Stimulated activated CD8-positive, alpha-beta memory T cell treated with anti-CD3 and anti-CD28 coated beads, Interleukin-15, amount 100 ng/mL, for 1 hour (primary cell): ENCODE results near the gene OSTM1.
"Not testable (repeated sequence)": the region's sequence is repeated elsewhere in the genome, so short reads cannot be mapped to it uniquely, and the experiment has no call there.

Experiments
- DNase-seq: peaks from one replicate; pipeline ENCODE4 v3.0.0-alpha.2; 2020; ENCODE audit warnings: low read depth

Gene OSTM1

DNA sequence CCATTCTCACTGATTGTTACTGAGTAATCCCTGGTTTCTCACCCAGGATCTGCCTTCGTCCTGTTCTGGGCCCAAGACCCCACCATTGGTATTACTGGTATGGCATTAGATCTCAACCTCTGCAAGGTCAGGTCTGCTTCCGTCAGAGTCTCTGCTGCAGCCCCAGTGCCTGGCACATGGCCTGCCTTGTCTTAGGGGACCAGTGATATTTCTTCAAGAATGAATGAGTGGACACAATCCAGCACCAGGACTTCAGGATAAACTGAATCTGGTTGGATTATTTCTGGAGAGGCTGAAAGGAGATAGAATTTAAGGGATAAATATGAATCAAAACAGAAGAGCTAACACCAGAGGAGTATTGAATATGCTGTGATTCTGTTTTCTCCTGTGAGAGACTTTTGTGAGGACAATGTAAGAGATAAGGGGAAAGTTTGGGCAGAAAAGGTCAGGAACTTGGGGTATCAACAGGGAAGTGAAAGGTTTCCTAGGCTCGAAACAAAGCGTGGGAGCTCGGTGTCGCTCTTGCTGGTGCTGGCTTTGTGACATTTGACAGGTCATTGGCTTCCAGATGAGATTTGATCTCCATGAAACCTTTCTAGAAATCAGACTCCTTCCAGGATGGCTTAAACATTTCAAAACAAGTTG is 53.9 kb downstream of the OSTM1 start:
- no peak for DNase-seq

DNA sequence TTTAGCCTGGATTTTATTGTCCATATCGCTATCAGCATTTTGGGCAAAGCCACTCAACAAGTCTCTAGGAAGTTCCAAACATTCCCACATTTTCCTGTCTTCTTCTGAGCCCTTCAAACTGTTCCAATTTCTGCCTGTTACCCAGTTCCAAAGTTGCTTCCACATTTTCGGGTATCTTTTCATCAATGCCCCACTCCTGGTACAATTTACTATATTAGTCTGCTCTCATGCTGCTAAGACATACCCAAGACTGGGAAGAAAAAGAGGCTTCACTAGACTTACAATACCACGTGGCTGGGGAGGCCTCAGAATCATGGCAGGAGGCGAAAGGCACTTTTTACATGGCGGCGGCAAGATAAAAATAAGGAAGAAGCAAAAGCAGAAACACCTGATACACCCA is 58.3 kb downstream of the OSTM1 start:
- not testable (repeated sequence) for DNase-seq

DNA sequence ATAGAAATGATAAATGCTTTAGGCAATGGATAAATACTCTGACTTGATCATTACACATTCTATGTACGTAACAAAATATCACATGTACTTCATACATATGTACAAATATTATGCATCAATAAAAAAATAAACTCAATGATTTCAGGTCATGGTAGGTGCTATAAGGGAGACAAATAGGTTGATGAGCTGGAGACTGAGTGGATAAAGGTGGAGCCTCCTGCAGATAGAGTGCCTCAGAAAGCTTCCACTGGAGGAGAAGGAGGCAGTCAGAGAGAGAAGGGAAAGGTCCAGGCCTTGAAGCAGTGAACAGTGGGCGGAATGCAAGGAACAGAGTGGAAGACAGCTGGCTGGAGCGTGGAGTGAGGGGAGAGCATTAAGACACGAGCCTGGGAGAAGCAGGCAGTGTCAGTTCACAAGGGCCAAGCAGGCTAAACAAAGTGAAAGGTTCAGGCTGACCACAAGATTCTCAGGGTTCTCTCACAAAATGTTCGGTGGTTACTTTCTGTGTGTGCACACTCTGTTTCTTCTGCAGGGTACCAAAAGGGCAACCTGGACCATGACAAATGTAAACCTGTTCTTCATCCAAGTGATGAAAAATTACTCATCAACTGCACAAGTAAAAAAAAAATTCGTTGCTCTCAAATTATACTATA is 60.6 kb downstream of the OSTM1 start:
- DNase-seq, result no peak

DNA sequence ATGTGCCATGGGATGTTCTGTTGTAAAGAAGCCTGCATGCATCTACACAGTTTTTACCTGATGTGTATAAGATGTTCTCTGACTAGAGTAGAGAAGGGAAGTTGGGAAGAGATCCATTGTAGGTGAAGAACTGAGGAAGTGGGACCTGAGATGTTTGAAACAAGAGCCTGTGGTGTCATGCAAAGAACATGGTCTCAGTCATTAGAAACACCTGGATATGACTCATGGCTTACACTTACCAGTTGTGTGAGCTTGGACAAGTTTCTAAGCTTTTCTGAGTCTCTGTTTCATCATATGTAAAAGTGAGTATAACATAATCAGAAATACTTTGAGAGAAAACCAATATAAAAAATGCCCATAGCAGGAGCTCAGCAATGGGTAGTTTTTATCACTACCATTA is 64.6 kb downstream of the OSTM1 start:
- DNase-seq, result no peak

DNA sequence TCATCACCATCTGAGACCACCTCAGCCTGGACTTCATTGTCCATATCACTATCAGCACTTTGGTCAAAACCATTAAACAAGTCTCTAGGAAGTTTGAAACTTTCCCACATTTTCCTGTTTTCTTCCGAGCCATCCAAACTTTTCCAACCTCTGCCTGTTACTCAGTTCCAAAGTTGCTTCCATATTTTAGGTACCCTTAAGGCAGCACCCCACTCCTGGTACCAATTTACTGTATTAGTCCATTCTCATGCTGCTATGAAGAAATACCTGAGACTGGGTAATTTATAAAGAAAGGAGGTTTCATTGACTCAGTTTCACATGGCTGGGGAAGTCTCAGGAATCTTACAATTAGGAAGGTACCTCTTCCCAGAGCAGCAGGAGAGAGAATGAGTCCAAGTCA is 65.3 kb downstream of the OSTM1 start:
- DNase-seq, result not testable (repeated sequence)

DNA sequence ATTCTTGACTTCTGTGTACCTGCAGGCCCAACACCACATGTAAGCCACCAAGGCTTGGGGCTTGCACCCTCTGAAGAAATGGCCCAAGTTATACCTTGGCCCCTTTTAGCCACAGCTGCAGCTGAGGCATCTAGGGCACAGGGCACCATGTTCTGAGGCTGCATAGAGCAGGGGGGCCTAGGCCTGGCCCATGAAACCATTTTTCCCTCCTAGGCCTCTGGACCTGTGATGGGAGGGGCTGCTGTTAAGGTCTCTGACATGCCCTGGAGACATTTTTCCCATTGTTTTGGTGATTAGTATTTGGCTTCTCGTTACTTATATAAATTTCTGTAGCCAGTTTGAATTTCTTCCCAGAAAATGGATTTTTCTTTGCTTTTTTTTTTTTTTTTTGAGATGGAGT is 66.2 kb downstream of the OSTM1 start:
- no peak for DNase-seq

DNA sequence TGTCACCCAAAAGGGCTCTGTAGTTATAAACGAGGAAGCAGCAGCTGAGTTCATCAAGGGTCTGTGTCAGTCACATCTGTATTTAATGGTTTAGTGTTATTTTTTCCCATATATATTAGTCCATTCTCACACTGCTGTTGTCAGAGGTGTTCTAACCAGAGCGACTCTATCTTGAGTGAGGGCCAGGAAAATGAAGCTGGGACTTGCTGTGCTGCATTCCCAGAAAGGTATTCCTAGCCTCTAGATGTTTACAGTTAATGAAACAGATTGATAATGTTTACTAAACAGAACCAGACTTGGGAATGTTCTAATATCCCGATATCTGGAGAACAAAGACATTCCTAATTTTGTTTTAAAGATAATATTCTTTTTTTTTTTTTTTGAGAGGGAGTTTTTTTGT is 68.6 kb downstream of the OSTM1 start:
- DNase-seq, result no peak

DNA sequence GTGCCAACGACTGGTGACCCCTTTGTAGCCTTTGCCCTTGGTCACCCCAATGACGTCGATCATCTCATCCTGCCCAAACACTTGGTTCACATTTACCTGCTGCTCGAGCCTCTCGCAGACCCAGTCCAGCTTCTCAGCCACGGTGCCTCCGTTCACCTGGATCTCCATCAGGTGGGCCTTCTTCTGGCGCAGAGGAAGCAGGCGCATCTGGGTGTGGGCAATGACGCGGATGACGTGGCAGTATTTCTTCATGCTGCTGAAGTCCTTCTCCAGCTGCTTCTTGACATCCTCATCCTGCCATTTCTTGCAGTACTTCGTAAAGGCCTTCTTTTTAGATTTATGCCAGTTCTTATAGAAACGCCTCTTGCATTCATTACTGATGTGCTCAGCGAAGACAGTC is 69.7 kb downstream of the OSTM1 start:
- DNase-seq, result no peak

DNA sequence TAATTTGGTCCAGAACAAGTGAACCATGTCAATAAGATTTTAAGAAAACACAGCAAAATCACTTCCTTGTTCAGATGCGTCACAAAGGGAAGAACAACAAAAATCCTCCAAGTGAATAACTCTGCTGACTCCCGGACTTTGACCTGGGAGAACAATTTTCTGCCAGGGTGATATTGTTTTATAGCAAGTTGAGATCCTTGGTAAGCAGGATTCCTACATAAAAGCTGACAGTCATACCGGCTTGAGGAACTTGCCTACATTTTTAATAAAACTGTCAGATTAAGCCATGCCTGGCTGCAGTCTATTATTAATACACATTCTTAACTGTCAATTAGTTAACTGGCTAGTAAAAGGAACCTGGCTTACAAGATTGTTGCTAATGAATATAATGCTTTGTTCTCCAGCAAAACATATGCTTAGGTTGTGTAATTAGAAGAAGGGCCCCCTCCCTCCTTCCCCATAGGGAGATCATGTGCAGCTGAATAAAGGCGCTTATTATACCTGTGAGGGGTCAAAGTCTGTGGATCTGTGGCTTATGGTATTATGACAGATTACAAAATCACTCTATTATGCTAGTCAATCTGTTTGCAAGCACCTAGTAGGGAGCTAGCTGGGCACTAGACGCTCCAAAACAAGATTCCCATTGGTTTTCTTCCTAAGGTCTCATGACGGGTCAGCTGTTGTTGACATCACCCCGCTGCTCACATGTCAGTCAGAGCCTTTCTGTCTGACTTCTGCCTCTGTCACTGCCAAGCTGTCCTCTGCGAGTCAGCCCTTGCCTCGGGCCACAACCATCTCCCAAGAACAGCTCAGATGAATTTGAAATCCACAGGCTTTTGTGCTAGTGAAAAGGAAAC is 71.9 kb downstream of the OSTM1 start:
- no peak for DNase-seq

DNA sequence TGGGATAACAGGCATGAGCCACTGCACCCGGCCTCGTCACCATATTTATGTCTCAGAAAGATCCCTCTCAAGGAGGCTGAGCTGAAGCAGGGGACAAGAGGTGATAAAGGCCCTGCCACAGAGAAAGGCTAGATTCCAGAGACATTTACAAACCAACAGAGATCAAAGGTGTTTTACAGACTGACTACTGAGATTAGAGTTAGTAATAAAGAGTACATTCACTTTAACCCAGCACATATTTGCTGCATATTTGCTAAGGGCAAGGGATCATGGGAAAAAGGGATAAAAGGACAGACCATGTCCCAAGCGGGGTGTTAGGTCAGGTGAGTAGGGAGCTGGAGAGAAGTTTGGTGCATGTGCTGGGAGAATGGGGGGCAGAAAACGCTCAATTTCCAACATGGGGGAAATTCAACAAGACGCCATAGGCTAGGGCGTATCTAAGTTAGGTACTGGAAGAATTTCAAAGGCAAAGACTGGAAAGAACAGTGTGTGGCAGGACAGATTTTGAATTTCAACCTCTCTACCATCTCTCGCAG is 72.8 kb downstream of the OSTM1 start:
- no peak for DNase-seq

DNA sequence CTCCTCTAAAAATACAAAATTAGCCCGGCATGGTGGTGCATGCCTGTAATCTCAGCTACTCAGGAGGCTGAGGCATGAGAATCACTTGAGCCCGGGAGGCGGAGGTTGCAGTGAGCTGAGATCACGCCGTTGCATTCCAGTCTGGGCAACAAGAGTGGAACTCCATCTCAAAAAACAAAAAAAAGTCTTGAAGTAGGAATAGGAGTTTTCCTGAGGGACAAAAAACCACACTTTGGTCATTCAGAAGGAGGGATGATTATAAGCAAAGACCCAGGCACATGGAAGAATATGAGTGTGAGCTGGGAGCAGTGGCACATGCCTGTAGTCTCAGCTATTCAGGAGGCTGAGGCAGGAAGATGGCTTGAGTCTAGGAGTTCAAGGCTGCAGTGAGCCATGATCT is 74.3 kb downstream of the OSTM1 start:
- DNase-seq, result not testable (repeated sequence)

DNA sequence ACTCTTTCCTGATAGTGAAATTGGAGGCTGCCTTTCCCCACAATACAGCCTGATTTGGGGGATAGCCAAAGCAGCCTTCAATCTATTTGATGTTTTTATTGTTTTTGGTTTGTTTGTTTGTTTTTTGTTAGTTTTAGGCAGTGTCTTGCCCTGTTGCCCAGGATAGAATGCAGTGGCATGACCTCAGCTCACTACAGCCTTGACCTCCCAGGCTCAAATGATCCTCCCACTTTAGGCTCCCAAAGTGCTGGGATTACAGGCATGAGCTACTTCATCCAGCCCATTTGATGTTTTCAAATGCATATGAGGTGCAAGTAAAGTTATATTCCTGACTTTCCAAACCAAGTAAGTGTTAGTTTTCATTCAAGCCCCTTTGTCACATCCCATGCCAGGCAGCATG is 75.2 kb downstream of the OSTM1 start:
- DNase-seq, result no peak

DNA sequence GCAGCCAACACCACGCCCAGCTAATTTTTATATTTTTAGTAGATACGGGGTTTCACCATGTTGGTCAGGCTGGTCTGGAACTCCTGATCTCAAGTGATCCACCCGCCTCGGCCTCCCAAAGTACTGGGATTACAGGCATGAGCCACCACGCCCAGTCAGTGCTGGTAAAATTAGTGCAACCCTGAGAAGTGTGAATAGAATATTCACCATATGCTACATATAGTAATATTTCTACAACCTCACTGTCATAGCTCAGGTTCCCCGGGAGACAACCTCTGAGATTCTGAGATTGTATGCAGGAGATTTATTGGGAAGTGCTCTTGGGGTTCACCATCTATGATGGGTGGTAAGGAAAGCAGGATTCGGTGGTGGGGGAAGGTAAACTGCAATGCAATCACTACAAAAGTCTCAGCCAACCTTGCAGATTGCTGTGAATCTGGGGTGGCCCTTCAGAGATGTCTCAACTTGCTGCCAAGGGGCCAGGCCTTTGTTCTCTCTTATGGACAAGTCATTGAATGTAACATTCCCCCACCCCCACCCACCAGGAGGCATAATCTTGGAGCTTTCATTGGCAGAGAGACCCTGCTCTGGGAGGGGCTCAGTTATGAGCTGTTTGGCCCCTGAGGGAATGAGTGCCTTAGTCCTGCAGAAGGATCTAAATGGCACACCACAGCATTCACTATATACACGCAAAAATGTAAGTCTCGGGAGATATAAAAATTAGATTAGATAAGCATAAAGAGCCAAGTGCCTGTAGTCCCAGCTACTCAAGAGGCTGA is 82.6 kb downstream of the OSTM1 start:
- DNase-seq, result no peak
